Umbilical cord (tissue), 2 donors: Measurements from ENCODE around the gene EPHA6. TPM values are rescaled to one million over a fixed set of nuclear protein-coding genes. Genes with fewer than 3 reads are reported as not detected.
A peak's percentile ranks its signal among the peaks of the same experiment; 100 is the strongest.
"Not testable (repeated sequence)": the region's sequence is repeated elsewhere in the genome, so short reads cannot be mapped to it uniquely, and the experiment has no call there.

Experiments
- DNase-seq: peaks from one replicate; pipeline ENCODE4 v3.0.0-alpha.2; 2015; ENCODE audit warnings: low spot score
- total RNA-seq: library from RNA; depleted of rRNA; stranded (reverse); fragments of >200 nt; gene quantifications from one replicate; pipeline ENCODE4 v1.2.3, GENCODE V29; 2014; ENCODE audit warnings: low replicate concordance; ENCODE audit not compliant: insufficient read depth

The EPHA6 gene
- total RNA-seq, 1 donor from 2014 or later: 1.4 TPM

GRCh38 chr3:96900566-96900965 lies 86.2 kb downstream of the EPHA6 start:
- DNase-seq: no peak

- no peak for DNase-seq
Observed at GRCh38 chr3:96915445-96915844, 101.1 kb downstream of the EPHA6 start.

DNA sequence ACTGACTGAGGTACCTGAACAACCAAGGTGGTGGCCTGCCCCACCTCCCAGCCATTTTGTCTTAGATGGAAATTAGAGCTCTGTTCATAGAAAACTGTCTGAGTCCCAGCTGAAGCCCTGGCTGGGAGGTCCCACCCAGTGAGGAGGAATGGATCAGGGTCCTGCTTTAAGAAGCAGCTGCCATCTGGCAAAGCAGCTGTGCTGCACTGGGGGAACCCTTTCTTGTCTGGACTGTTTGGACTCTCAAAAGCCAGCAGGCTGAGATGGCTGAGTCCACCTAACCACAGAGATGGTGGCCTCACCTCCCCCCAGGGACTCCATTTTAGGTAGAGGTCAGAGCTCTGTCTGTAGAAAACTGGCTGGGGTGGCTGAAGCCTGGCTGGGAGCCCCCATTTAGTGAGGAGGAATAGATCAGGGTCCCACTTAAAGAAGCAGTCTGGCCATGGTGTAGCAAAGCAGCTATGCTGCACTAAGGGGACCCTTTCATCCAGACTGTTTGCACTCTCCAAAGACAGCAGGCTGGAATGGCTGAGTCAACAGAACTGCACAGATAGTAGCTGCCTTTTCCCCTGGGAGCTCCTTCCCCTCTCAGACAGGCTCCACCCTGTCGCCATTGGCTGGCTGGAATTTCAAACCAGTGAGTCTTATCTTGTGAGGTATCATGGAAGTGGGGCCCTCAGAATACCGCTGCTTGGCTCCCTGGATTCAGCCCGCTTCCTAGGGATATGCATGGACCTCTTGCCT lies 116.9 kb downstream of the EPHA6 start:
- DNase-seq: no peak

- DNase-seq: not testable (repeated sequence)
Observed at GRCh38 chr3:96942131-96942530, 127.7 kb downstream of the EPHA6 start.

DNA sequence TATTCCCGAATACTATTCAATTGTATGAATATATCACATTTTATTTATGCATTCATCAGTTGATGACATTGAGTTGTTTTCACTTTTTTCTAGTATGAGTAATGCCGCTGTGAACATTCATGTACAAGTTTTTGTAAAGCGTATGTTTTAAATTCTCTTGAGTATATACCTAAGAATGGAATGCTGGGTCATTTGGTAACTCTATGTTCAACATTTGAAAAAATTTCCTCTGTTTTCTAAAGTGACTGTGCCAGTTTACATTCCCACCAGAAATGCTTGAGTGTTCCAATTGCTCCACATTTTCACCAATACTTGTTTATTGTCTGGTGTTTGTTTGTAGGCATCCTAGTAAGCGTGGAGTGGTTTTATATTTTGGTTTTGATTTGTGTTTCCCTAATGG lies 144.5 kb downstream of the EPHA6 start:
- DNase-seq: no peak

- no peak for DNase-seq
Observed at GRCh38 chr3:96959474-96959873, 145.1 kb downstream of the EPHA6 start.

GRCh38 chr3:96959901-96960641 lies 145.7 kb downstream of the EPHA6 start:
- DNase-seq: no peak

- DNase-seq: peak; percentile 25
Observed at GRCh38 chr3:96960661-96961330, 146.4 kb downstream of the EPHA6 start.

GRCh38 chr3:96961576-96961975 lies 147.2 kb downstream of the EPHA6 start:
- no peak for DNase-seq

DNA sequence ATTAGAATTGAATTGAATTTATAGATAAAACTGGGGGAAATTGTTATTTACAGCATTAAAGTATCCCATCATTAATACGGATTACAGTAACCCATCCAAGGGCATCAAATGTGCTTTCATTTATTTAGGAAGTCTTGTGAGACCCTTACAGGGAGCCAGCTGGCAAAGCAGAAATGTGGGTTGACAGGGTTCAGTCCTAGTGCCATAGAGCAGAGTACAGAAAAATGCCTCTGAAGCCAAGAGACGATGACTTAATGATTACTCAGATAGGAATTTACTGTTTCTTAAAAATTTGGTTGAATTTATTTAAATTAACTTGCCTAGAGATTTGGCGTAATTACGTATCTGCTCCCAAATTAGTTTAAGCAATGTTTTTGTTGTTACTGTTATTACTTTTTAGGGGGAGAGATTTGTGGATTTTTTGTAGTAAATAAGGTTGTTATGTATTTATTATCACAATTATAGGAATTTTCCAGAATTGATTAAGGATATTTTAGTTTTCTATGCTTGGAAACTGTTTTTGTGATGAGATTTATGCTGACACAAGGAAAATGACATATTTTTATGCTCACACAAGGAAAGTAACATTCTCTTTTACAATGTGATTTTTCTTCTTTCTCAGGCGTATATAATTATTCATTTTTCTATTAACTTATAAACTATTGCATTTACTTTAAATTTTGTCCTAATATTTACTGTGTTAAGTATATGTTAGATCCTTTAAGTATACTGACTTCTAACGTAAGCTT lies 152.0 kb downstream of the EPHA6 start:
- no peak for DNase-seq

DNA sequence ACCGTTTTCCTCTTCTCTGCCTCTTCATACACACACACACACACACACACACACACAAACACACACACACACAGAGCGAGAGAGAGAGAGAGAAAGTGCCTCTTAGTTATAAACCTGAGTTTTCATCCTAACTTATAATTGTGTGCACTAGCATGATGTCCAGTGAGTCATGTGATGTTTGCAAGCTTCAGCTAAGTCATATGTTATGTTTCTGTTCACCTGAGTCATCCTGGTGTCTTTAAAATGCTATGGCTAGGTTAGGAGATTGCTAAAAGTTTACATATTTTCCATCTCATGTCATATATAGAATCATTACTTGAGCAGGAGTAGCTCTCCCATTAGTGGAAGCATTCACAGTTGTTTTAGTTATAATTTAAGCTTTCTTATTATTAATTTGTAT lies 155.8 kb downstream of the EPHA6 start:
- DNase-seq: no peak

DNA sequence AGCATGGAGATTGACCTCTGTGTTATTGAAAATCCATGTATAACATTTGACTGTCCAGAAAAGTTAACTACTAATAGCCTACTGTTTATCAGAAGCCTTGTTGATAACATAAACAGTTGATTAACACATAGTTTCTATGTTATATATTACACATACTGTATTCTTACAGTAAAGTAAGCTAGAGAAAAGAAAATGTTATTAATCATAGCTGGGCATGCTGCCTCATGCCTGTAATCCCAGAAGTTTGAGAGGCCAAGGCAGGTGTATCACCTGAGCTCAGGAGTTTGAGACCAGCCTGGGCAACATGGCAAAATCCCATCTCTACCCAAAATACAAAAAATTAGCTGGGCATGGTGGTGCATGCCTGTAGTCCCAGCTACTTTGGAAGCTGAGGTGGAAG lies 163.3 kb downstream of the EPHA6 start:
- DNase-seq: no peak

DNA sequence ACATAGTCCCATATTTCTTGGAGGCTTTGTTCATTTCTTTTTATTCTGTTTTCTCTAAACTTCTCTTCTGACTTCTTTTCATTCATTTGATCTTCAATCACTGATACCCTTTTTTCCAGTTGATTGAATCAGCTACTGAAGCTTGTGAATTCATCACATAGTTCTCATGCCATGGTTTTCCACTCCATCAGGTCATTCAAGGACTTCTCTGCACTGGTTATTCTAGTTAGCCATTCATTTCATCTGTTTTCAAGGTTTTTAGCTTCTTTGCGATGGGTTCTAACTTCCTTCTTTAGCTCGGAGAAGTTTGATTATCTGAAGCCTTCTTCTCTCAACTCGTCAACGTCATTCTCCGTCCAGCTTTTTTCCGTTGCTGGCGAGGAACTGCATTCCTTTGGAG lies 169.3 kb downstream of the EPHA6 start:
- DNase-seq: not testable (repeated sequence)

DNA sequence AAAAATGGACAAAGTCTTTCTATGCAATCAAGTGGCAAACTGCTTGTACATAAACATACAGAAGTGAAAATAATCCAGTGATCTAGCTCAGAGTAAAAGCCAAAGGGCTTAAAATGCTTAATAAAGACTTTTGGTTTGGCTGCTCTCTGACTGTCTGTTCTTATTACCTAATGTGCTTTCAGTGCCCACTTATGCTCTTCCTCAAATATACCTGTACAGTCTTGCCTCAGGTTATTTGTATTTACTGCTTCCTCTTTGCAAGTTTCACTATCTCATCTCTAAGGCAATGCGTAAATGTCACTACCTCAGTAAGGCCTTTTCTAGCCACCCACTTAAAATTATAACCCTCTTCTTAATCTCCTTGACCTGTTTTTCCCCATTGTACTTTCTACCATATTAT lies 171.8 kb downstream of the EPHA6 start:
- DNase-seq: no peak

DNA sequence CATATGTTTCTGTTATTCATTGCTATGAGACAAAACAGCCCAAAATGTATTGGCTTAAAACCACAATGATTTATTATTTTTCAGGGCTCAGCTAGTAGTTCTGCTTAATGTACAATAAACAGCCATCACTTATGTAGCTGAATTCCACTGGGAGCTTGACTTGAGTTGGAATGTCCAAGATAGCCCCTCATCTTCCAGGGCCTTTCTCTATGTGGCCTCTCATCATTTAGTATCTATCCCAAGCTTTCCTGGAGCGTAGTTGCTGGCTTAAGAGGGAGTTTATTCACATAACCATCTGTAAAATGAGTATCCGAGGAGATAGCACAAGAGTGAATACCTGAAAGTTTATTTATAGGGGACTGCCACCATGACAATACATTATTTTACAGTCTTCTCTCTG lies 176.8 kb downstream of the EPHA6 start:
- no peak for DNase-seq

DNA sequence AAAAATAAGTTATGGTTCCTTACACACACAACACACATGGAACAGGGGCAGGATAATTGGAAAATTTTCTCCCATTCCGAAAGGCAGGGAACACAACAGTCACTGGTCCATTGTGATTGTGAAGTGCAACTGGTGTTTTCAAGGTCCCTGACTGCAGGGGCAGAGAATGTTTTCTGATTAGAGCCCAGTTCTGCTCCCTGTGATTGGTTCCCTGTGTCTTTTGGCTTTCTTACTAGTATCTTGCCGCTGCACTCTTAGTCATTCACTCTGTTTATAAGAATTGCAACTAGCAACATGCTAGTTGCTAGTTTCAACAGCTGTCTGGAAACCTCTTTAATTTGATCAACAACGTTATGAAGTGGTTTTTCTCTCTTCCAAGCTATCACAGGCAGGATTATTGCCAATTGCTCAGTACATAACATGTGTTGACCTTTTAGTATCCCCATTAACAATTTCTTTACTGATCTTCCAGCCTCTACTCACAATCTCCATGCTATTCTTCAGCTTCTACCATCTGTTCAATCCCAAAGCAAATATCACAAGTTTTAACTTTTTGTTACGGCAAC lies 177.5 kb downstream of the EPHA6 start:
- no peak for DNase-seq

DNA sequence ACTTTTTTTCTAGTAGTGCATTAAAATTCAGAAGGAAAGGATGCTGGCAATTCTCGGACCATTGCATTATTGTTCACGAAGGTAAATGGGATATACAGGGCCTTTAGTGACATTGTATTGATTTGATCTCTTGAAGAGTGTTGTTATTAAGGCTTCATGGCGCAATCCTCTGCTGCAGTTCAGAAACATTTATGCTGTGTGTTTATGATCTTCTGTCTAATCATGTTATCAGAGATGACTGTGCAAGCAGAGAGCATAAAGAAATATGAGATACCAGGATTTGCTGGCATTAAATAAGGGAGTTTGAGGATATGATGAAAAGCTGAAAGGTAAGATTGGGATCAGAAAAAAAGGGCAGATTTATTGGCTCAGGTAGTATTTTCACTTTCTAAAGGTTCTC lies 180.6 kb downstream of the EPHA6 start:
- peak; percentile 76 for DNase-seq

DNA sequence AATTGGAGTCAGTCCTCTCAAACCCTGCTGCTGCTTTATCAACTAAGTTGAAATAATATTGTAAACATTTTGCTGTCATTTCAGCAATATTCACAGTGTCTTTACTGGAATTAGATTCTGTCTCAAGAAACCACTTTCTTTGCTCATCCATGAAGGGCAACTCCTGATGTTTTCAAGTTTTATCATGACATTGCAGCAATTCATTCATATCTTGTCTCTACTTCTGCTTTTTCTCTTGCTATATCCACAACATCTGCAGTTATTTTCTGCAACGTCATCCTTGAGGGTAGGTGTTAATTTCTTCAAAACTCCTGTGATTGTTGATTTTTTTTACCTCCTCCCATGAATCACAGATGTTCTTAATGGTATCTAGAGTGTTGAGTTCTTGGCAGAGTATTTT lies 181.6 kb downstream of the EPHA6 start:
- no peak for DNase-seq

DNA sequence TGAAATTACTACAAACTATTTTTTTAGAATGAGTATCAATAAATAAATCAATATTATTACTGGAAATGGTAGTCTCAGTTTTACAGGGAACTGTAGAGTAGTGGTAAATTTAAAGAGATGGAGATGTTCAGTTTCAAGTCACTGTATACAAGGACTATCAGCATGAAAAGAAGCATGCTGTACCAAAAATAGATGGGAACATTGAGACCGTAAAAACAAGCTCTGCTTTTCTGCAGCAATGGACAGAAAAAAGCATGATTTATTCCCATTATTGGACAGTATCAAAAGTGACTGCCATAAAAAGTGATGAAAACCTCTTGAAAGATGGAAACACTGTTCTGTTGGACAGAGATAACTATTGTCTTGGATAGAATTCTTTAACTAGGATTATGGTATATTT lies 187.2 kb downstream of the EPHA6 start:
- no peak for DNase-seq

DNA sequence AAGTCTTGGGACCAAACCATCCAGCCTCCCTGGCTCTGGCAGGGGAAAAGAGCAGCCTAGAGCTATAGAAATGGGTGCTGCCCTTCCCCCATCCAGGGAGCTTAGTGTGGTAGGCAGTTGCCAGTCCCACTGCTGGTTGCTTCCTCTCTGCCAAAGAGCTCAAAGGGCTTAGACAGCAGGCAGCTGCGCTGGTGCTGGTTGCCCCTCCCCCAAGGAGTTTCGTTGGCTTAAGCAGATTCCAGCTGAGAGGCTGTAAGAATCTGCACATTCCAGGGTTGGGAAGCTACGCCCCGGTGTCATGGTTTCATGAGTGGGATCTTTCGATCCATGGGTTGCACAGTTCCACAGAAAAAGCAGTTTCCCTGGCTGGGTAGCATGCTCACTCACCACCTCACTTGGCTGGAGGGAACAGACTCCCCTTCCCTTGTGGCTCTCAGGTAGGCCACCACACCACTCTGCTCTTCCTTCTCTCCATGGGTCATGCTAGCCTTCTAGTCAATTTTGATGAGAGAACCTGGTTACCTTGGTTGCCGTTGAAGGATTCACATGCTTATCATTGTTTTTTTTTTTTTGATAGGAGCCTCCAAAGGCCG lies 195.1 kb downstream of the EPHA6 start:
- no peak for DNase-seq
